GM10266 (cell line): ENCODE data around the gene NAGK.
"Not testable (repeated sequence)": the region's sequence is repeated elsewhere in the genome, so short reads cannot be mapped to it uniquely, and the experiment has no call there.

Experiments used
- DNase-seq: peaks from one replicate; pipeline ENCODE4 v3.0.0; 2012; ENCODE audit errors: extremely low spot score
- CTCF ChIP-seq: IDR thresholded peaks from 2 replicates; pipeline ENCODE4 v1.5.1; 2012; ENCODE audit warnings: mild to moderate bottlenecking, low read depth; ENCODE audit not compliant: control insufficient read depth, insufficient read depth; ENCODE audit errors: missing control alignments

NAGK gene

GRCh38 chr2:71071681-71072398 is 3.4 kb downstream of the NAGK start:
- peak; percentile 81 for DNase-seq

GRCh38 chr2:71072492-71072891 is 4.0 kb downstream of the NAGK start:
- TF ChIP-seq CTCF = no peak
- DNase-seq = no peak

More at GRCh38 chr2:71071681-71072398, 3.4 kb downstream of the NAGK start:
- peak; percentile 55 for TF ChIP-seq CTCF

- DNase-seq = no peak
- no peak for TF ChIP-seq CTCF
Observed at GRCh38 chr2:71073475-71073874, 5.0 kb downstream of the NAGK start.

GRCh38 chr2:71074893-71075395 is 6.5 kb downstream of the NAGK start:
- DNase-seq = no peak
- TF ChIP-seq CTCF = no peak

GRCh38 chr2:71078624-71079023 is 10.2 kb downstream of the NAGK start:
- no peak for TF ChIP-seq CTCF
- DNase-seq = no peak

- no peak for DNase-seq
- no peak for TF ChIP-seq CTCF
Observed at GRCh38 chr2:71082402-71083252, 14.2 kb downstream of the NAGK start.

- not testable (repeated sequence) for DNase-seq
Observed at GRCh38 chr2:71083297-71083696, 14.8 kb downstream of the NAGK start.

- not testable (repeated sequence) for DNase-seq
Observed at GRCh38 chr2:71083752-71084312, 15.4 kb downstream of the NAGK start.

GRCh38 chr2:71085325-71086003 is 17.0 kb downstream of the NAGK start:
- DNase-seq = not testable (repeated sequence)

GRCh38 chr2:71089475-71089874 is 21.0 kb downstream of the NAGK start:
- DNase-seq = not testable (repeated sequence)

GRCh38 chr2:71091808-71092207 is 23.4 kb downstream of the NAGK start:
- not testable (repeated sequence) for DNase-seq
